NCI-H524 treated with DMSO at 0.1 percent for 48 hours (cell line): ENCODE data around the gene SLC39A8.
"Not testable (repeated sequence)": the region's sequence is repeated elsewhere in the genome, so short reads cannot be mapped to it uniquely, and the experiment has no call there.

Source experiments
- DNase-seq: peaks from one replicate; lab custom pipeline; 2025; lab: John Stamatoyannopoulos, UW

Gene SLC39A8

DNA sequence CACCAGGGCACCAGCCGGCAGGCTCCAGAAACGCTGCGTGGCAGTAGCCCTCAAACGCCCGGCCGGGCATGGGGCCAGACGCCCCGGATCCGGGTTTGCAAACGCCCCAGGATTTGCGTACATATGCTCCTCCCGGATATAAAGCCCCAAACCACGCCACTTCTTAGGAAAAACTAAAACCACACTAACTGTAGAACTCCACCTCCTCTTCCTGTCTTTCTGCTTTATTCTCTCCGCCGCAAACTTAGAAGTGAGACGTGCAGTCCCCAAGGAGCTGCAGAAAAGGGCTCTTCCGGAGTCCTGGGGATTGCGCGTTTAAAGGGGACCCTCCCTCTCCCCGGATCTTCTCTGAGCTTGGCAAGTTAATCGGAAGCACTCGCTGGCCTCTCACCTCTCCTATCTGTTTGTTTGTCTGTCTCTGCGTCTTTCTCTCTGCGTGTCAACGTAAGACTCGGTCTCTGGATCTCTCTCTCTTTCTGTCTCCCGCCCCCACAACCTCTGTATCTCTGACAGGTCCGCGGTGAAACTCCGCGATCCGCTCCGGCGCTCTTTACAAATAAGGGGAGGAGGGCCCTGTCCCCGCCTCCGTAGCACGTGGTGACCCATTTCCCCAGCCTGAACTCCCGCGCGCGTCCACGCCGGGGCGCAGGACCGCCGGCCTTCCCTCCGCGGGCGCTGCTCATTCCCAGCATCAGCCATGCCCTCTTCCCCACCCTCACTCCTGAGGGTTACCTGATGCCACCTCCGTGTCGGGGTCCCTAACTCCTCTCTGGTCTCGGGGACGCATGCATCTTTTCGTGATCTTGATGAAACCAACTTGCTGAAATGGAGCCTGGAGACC, at the start of gene SLC39A8:
Gene SLC39A8 (minus strand): TSS at position 529 of the 841 bp plus-strand sequence. CDS start 820 bp downstream, outside the sequence.
- DNase-seq: peak; percentile 41

DNA sequence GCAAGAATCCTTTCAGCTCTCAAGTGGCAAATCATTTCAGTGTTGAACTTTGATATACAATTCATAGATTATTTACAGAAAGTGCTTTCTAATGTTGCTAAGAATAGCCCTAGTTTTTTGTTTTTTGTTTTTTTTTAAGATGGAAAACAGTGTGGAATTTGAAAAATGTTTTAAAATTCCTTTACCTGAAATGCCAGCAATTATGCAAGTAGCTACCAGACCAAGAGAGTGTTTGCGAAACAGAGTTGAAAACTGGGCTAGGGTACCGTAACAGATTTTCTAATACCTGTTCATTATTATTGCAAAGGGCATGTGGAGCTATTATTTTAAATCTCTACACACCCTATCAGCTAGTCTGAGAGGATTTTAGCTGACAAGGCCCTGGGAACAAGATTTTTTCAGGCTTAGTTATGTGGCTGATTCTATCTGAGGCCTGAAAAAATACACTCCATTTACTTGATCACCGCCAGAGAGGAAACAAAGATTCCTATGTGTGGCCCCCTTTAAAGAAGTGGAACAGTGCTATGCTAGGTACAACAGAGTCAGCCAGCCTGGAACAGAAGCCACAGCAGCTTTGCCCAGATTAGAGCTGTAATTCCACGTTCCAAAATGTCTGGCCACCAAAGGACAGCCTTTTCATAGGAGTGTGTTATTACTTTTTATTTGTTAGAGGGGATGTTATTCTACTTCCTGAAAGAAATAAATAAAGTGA, 46.9 kb upstream of the SLC39A8 start:
- DNase-seq: no peak

DNA sequence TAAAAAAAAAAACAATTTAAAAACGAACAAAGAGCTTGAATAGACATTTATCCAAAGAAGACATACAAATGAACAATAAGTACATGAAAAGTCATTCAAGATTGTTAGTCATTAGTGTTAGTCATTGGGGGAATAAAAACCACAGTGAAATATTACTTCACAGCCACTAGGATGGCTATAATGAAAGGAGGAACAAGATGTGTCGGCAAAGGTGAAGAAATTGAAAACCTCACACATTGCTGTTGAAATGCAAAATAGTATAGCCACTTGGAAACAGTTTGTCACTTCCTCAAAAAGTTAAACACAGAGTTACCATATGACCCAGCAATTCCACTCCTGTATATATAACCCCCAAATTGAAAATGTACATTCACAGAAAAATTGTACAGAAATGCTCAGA, 45.2 kb upstream of the SLC39A8 start:
- DNase-seq: no peak

DNA sequence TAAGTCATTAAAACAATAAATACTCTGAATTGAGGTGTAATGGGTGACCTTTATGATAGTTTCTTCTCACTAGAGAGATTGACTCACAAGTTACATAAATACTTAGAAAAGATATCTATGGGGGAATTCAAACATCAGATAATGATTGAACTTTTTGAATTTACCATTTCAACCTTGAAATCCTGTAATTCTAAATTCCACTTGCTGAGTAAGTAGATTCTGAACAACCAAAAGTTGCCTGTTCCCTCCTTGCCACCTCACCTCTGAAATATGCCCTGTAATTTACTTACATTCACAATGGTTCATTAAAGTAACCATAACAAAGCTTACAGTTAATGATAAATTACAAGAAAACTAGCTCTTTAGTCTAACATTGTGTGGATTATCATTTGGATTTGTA, 43.3 kb upstream of the SLC39A8 start:
- DNase-seq: no peak

DNA sequence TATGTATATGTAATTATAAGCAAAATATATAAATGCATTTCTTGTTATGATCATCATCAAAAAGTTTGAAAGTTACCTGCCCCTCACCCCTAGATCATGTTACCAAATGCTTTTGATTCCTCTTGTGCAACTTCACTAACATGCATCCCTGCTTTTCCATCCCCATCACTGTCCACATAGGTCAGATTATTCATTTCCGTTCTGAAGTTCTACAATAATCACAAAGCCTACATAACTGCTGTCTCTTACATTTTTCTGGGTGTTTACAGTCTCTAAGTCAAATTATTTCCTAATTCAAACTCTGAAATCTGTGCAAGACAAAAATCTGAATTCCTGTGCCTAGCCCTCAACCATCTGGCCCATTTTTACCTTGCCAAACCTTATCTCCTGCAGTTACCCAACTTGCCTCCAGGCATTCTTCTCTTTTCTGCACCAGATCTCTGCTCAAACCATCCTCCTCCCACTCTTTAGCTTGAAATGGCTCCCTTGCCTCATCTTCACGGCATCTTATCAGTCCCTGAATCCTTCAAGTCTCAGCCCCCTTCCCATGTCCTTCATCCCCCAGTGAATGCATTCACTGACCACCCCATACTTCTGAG, 42.4 kb upstream of the SLC39A8 start:
- no peak for DNase-seq

DNA sequence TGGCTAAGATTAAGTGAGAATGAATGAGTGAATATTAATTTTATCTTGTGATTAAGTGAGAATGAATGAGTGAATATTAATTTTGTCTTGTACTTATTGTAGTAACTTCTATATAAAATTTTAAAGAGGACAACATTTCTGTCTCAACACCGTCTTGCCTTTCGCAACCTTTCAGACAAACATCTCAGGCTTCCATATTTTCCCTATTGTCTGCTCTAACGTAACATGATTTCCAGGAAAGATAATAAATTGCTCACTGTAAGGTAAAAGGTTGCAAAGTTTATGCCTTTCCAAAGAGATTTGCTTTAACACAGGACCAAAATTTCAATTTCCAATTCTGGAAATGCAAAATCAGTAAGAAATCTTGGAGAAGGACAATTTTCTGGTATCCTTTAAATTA, 41.7 kb upstream of the SLC39A8 start:
- DNase-seq: no peak

DNA sequence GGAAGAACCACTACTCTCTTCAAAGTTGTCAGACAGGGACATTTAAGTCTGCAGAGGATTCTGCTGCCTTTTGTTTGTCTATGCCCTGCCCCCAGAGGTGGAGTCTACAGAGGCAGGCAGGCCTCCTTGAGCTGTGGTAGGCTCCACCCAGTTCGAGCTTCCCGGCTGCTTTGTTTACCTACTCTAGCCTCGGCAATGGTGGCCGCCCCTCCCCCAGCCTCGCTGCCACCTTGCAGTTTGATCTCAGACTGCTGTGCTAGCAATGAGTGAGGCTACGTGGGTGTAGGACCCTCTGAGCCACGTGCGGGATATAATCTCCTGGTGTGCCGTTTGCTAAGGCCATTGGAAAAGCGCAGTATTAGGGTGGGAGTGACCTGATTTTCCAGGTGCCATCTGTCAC, 35.0 kb upstream of the SLC39A8 start:
- DNase-seq: not testable (repeated sequence)

DNA sequence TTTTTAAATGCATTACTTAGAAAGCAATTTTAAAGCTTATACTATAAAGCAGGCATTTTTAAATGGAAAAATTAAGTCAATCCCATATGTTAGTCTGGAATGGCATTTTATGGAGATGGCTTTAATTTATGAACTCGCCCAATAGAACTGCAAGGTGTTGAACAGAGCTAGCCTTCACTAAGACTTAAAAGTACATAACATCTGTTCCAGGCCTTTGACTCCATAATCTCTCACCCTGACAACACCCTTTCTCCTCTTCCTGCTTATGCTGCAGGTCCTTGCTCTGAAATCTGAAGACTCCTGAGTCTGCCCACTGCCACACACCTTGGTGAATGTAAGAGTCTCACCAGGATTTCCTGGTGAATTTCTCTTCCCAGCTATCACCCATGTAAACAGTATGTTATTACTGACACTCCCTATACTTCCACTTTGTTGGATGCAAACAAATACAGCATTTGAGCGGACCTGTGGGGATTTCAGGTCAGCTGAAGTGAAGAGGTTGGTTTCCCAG, 17.7 kb upstream of the SLC39A8 start:
- DNase-seq: peak; percentile 3

DNA sequence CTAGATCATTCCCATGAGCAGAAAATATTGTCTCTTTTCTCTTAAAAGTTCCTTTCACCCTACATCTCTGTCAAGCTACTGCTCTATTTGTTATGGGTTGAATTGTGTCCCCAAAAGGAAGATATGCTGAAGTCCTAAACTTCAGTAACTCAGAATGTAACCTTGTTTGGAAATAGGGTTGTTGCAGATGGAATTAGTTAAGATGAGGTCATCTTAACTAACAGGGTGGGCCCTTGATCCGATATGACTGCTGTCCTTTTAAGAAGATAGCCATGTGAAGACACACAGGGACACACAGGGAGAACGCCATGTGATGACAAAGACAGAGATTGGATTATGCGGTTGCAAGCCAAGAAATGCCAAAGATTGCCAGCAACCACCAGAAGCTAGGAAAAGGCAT, 12.8 kb upstream of the SLC39A8 start:
- DNase-seq: no peak

DNA sequence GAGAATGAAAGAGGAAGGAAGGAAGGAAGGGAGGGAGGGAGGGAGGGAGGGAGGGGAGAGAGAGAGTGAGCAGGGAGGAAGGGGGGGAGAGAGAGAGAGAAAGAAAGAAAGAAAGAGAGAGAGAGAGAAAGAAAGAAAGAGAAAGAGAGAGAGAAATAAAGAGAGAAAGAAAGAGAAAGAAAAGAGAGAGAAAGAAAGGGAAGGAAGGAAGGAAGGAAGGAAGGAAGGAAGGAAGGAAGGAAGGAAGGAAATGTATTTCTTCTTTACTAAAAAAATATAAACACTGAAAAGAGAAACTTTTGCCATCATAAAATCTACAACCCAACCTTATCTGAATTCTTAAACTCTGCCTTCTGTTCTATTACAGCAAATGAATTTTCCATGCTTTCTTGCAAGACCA, 12.4 kb upstream of the SLC39A8 start:
- DNase-seq: not testable (repeated sequence)

DNA sequence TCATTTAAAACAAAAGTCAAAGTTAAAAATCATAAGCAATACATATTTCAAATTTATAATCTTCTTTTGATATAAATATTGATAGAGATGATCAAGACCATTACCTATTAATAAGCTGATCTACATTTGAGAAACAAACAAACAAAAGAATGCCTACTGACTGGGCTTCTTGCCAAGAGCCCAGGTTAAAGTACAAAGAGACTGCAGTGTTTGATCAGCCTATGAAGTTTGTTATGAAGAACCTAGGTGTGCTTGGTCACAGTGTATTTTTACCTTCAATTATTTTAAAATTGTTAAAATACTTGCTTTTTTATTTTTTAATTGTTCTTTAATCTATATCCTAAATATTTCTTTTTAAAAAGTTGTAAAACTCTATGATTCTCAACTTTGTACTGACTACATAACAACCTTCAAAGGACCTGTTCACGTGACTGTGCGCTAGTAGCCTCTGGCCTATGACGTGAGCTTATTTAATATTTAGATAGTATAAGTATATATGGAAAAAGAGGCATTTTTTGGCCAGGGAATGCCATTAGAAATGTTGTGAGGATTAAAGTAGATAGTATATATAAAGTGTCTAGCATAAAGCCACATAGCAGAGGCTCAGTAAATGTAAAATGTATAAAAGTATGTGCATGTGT, 11.4 kb upstream of the SLC39A8 start:
- DNase-seq: no peak

DNA sequence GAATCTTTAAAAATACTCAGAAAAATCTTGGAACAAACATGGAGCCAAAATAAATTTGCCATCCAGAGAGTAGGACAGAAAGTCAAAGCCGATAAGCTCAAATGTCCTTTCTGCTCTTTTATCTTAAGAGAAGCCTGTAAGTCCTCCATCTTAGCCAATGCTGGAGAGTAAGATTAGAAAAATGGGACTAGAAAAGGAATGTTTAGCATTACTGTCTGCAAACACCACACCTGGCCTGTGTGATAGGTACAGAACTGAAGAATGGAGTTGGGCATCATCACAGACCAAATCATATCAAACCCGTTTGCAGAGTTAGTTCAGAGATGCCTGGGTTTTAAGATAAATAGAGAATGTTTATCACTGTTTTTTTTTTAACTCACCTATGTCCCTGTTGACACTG, 10.5 kb upstream of the SLC39A8 start:
- DNase-seq: no peak

DNA sequence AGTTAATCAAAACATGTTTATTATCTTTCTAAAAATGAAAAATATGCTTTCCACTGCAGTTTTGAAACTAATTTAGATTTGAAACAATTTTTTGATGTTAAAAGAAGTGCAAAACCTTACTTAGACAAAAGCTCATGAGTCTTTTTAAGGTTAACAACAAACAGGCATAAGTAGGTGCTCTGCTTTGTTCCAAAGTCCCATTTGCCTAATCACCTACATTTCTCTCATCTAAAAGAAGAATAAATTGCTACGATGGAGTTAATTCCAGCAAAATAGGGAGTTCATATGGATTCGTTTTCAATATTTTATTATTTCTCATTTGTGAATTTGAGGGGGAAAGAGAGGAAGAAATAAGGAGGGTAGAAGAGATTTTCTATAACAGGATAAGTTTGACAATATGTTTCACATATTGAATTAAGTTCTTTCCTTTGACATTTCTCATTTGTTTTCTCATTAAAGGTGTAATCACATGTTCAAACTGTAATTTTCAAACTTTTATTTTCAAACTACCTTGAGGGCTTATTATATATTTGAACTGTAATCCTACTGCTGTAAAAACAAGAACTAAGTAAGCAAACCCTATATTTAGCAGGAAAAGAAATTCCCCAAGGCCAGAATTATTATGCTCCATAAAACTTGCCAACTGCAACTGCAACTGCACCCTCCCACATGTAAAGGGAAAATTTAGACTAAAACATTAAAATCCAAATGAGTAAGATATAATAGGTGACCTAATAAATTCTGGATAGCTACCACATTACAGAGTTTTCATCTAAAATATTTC, 9.6 kb upstream of the SLC39A8 start:
- DNase-seq: no peak

DNA sequence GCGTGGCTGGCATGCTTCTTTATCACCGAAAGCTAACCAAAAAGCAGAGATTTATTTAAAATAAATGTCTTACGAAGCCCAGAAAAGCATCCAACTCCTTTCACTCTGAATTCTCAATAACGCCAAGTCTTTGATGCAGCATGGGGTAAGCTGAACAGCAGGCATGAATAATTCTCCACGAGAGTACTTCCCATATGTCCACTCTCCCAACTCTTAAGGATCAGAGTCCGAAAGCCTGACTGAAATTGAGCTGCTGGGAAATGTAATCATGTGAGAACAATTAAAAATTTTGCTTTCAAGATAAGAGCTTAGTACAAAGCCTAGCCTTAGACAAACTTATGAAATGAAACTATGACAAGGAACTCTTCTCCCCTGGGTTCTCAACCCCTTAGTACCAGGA, 7.5 kb upstream of the SLC39A8 start:
- peak; percentile 54 for DNase-seq

DNA sequence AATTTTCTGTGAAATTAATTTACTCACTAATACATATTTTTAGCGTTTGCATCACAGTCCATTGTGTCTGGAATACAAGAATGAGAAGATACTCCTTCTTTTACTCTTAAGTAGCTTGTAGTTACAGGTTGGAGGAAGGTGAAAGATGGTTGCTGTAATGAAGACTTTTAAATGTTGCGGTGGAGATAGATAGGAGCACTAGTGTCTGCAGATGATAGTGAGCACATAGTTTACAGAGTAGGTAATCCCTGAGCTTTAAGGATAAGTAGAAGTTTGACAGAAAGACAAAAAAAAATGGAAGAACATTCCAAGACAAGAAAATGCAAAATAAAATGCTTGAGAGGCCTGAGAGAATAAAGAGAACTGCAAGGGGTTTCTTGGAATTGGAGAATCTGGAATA, 5.4 kb upstream of the SLC39A8 start:
- DNase-seq: no peak

DNA sequence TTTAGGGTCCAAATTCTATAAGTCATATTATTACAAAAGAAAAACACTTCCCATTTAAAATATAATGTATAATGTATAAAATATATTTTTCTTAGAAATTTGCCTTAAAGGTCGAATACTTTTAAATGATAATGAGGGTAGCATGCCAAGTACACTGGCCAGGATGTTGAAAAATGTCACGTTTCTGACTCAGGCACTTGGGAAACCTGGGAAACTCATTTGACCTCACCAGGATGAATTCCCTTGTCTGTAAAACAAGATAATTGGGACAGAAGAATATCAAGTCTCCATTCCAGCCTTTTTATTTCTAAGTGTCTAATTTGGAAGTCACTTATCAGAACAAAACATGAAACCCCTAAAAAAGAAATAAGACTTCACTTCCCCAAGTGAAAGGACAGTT, 3.4 kb upstream of the SLC39A8 start:
- DNase-seq: no peak

DNA sequence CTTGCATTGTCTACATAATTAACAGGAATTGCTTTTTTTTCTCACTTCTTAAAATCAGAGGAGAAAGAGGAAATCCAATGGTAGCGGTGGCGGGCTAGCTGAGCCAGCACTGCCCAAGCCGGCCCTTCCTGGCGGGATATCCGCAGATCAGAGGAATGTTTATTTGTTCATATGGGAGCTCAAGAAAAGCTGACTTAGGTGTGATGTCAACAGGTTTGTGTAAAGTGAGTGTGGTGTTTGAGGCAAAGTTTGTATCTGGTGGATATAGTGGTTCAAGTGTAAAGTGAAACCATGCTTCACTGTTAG, 466 bp upstream of the SLC39A8 start:
- DNase-seq: no peak

DNA sequence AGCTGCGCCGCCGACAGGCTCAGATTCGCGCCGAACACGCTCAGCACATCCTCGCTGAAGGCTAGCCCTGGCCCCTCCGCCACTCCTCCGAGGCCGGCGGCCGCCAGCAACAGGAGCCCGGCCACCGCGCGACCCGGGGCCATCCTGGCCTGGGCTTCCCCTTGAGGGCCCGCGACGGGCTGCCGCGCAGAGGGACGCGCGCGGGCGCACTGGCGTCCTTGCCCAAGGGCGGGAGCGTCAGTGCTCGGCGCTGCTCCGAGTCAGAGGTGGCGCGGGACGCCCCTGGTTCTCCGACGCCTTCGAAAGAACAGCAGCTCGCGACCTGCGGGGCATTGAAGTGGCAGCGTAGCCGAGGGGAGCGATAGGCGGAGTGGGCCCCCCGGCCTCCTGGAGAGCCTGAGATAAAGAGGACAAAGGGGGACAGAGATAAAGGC, 745 bp downstream of the SLC39A8 start:
- no peak for DNase-seq

DNA sequence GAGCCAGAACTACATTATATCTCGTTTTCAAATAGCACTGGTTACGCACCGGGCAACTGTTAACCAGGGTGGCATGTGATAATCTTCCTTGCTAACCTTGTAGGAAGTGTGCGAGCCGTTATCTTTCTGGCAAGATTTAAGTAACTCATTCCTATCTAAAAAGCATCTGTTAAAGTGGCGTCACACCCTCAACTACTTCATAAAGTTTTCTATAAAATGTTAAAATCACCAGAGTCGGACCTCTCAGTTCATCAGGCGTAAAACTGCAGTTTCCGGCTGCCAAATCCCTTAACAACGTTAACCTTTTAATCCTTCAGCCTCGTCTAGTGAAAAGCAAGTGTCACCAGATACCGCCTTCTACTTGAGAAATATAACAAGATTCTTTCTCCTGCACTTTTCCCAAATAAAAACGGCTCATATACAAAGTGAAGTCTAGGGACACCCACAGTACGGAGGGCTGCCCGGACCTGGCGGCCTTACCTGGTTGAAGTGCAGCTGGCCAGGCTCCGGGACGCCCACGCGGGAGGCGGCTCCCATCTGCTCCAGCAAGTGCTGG, 1.2 kb downstream of the SLC39A8 start:
- no peak for DNase-seq

DNA sequence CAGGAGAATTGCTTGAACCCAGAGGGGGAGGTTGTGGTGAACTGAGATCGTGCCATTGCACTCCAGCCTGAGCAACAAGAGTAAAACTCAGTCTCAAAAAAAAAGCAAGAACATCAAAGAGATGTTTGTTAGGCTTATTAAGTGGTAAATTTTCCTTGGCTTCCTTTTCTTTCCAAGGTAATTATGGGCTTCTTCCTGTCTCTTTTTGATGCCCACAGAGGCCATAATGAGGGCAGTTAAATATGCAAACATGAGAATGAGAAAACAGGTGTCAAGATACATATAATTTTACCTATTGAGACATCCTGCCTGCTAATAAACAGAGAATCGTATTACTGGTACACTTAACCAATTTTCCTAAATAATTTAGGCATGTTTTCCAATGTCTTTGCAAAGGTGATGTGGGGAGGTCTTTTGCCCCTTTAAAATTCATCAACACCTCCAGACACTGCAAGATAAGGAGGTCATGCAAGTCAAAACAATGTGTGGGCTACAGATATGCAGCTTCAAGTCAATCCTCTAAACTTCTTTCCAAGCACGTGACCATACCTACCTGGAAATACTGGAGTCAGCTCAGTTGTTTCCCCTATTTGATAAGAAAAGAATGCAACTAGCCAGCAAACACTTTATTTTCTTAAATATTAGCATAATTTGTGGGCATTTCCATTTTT, 2.7 kb downstream of the SLC39A8 start:
- no peak for DNase-seq

DNA sequence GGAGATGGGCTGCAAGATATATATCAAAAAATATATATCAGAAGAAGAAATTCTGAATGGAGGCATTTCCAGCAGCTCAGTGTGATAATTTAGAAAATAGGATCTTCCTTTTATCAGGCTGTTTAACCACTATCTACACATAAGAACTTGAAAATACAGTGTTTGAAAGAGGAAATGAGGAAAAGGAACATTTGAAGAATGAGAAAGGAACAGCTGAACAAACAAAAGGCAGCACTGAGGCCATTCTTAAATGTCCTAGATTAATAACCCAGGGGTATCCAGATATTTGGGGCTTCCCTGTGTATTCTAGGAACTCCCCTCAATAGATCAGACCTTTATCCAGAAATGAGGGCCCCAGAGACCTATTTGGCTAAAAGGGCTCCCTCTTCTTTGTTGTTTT, 4.1 kb downstream of the SLC39A8 start:
- no peak for DNase-seq
